DOHH2 (cell line): ENCODE measurements around the gene SIDT2.

Experiments
- H3F3A ChIP-seq: fragments of 200-600 bp; sonication (generic), shearing (Covaris generic); 2 replicates; pipeline ENCODE4 v1.6.0; 2016; ENCODE audit warnings: antibody characterized with exemption, mild to moderate bottlenecking; ENCODE audit not compliant: control insufficient read depth, insufficient read depth
- H3K27ac ChIP-seq: fragments of 200-600 bp; sonication (generic); 2 replicates; pipeline ENCODE4 v1.5.1; 2014; ENCODE audit warnings: low read depth, mild to moderate bottlenecking, low read length, moderate library complexity
- H3K27me3 ChIP-seq: fragments of 200-600 bp; sonication (generic); 2 replicates; pipeline ENCODE4 v1.6.1; 2014; ENCODE audit warnings: mild to moderate bottlenecking, low read length, mixed read lengths; ENCODE audit not compliant: control insufficient read depth
- H3K36me3 ChIP-seq: fragments of 200-600 bp; sonication (generic); 2 replicates; pipeline ENCODE4 v1.6.1; 2014; ENCODE audit warnings: mild to moderate bottlenecking, low read length, moderate library complexity, mixed read lengths; ENCODE audit not compliant: control insufficient read depth
- H3K4me1 ChIP-seq: fragments of 200-600 bp; sonication (generic); 2 replicates; pipeline ENCODE4 v1.6.1; 2014; ENCODE audit warnings: mild to moderate bottlenecking, low read length, mixed read lengths; ENCODE audit not compliant: control insufficient read depth
- H3K4me2 ChIP-seq: fragments of 200-600 bp; sonication (generic); 2 replicates; pipeline ENCODE4 v1.6.0; 2014; ENCODE audit warnings: mild to moderate bottlenecking, low read length, moderate library complexity
- H3K4me3 ChIP-seq: fragments of 200-600 bp; sonication (generic); 2 replicates; pipeline ENCODE4 v1.5.1; 2014; ENCODE audit warnings: mild to moderate bottlenecking, low read length, mixed read lengths
- H3K79me2 ChIP-seq: fragments of 200-600 bp; sonication (generic); 2 replicates; pipeline ENCODE4 v1.6.1; 2014; ENCODE audit warnings: mild to moderate bottlenecking, low read length, mixed read lengths; ENCODE audit not compliant: control insufficient read depth
- H3K9me2 ChIP-seq: fragments of 200-600 bp; sonication (generic); replicated peaks from 2 replicates; pipeline ENCODE4 v1.6.1; 2014; ENCODE audit warnings: mild to moderate bottlenecking, low read length, mixed read lengths; ENCODE audit not compliant: control insufficient read depth
- H3K9me3 ChIP-seq: fragments of 200-600 bp; sonication (generic); 2 replicates; pipeline ENCODE4 v1.6.1; 2014; ENCODE audit warnings: antibody characterized with exemption, low read length, mixed read lengths; ENCODE audit not compliant: control insufficient read depth, insufficient read depth
- H4K20me1 ChIP-seq: fragments of 200-600 bp; sonication (generic); 2 replicates; pipeline ENCODE4 v1.6.0; 2014; ENCODE audit warnings: low read depth, mild to moderate bottlenecking, antibody characterized with exemption, low read length, moderate library complexity; ENCODE audit not compliant: control insufficient read depth, insufficient read depth
- CTCF ChIP-seq: fragments of 200-600 bp; sonication (generic); IDR thresholded peaks from one replicate; pipeline ENCODE4 v1.5.1; 2014; ENCODE audit warnings: antibody characterized with exemption, mild to moderate bottlenecking, low read depth, low read length; ENCODE audit not compliant: poor library complexity, severe bottlenecking
- EZH2phosphoT487 ChIP-seq: fragments of 200-600 bp; sonication (generic); IDR thresholded peaks from 2 replicates; pipeline ENCODE4 v1.6.1; 2017; ENCODE audit warnings: borderline replicate concordance, mild to moderate bottlenecking, antibody characterized with exemption, low read length, moderate library complexity, mixed read lengths

SIDT2 gene

GRCh38 chr11:117223741-117224689 lies 45.5 kb downstream of the SIDT2 start:
- H3K4me2 ChIP-seq, result no peak overlapping the region
- no peaks in the 10 kb centered on the region for H3K4me1 ChIP-seq
- H3K9me2 ChIP-seq, result no peaks in the 10 kb centered on the region
- TF ChIP-seq CTCF (no peak), EZH2phosphoT487 (no peak)
- H3K36me3 ChIP-seq, result peaks cover 68% of the 10 kb centered on the region
- H4K20me1 ChIP-seq, result no peaks in the 10 kb centered on the region
- no peak overlapping the region for H3K4me3 ChIP-seq
- no peaks in the 10 kb centered on the region for H3K79me2 ChIP-seq
- H3K27ac ChIP-seq, result no peak overlapping the region
- H3K27me3 ChIP-seq, result no peaks in the 10 kb centered on the region
- no peaks in the 10 kb centered on the region for H3F3A ChIP-seq
- no peaks in the 10 kb centered on the region for H3K9me3 ChIP-seq

GRCh38 chr11:117225553-117226170 lies 47.1 kb downstream of the SIDT2 start:
- Histone ChIP-seq H3K4me3 (no peak overlapping the region), H3K79me2 (peaks cover 13% of the 10 kb centered on the region), H3K27me3 (no peaks in the 10 kb centered on the region), H4K20me1 (no peaks in the 10 kb centered on the region), H3K4me1 (peaks cover 10% of the 10 kb centered on the region), H3K36me3 (peaks cover 71% of the 10 kb centered on the region), H3F3A (no peaks in the 10 kb centered on the region), H3K27ac (no peak overlapping the region), H3K4me2 (no peak overlapping the region), H3K9me3 (no peaks in the 10 kb centered on the region), H3K9me2 (no peaks in the 10 kb centered on the region)
- no peak for TF ChIP-seq CTCF
- no peak for TF ChIP-seq EZH2phosphoT487

GRCh38 chr11:117226388-117227385 lies 48.1 kb downstream of the SIDT2 start:
- H3K9me3 ChIP-seq, result no peaks in the 10 kb centered on the region
- H3K79me2 ChIP-seq, result peaks cover 23% of the 10 kb centered on the region
- no peak overlapping the region for H3K4me3 ChIP-seq
- TF ChIP-seq CTCF (peak; percentile 71), EZH2phosphoT487 (no peak)
- no peaks in the 10 kb centered on the region for H3K27me3 ChIP-seq
- H3K4me2 ChIP-seq, result no peak overlapping the region
- peaks cover 15% of the 10 kb centered on the region for H3K4me1 ChIP-seq
- no peaks in the 10 kb centered on the region for H3F3A ChIP-seq
- H4K20me1 ChIP-seq, result no peaks in the 10 kb centered on the region
- H3K27ac ChIP-seq, result no peak overlapping the region
- peaks cover 66% of the 10 kb centered on the region for H3K36me3 ChIP-seq
- H3K9me2 ChIP-seq, result no peaks in the 10 kb centered on the region
